ENCODE results near the gene HCRTR2.
"Not testable (repeated sequence)": the region's sequence is repeated elsewhere in the genome, so short reads cannot be mapped to it uniquely, and the experiment has no call there.

DNA sequence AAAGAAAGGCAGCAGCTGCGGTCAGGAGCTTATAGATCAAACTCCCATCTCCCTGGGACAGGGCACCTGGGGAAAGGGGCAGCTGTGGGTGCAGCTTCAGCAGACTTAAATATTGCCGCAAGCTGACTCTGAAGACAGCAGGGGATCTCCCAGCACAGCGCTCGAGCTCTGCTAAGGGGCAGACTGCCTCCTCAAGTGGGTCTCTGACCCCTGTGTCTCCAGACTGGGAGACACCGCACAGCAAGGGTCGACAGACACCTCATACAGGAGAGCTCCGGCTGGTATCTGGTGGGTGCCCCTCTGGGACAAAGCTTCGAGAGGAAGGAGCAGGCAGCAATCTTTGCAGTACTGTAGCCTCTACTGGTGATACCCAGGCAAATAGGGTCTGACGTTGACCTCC lies 15.5 kb upstream of the HCRTR2 start:
- not testable (repeated sequence) for TF ChIP-seq POLR2A (IDR thresholded peaks at IDR 0.05); POLR2AphosphoS5 (IDR thresholded peaks at IDR 0.05); EP300 (IDR thresholded peaks at IDR 0.05; ENCODE audit: low read depth)
- TF ChIP-seq, protein P1, sequence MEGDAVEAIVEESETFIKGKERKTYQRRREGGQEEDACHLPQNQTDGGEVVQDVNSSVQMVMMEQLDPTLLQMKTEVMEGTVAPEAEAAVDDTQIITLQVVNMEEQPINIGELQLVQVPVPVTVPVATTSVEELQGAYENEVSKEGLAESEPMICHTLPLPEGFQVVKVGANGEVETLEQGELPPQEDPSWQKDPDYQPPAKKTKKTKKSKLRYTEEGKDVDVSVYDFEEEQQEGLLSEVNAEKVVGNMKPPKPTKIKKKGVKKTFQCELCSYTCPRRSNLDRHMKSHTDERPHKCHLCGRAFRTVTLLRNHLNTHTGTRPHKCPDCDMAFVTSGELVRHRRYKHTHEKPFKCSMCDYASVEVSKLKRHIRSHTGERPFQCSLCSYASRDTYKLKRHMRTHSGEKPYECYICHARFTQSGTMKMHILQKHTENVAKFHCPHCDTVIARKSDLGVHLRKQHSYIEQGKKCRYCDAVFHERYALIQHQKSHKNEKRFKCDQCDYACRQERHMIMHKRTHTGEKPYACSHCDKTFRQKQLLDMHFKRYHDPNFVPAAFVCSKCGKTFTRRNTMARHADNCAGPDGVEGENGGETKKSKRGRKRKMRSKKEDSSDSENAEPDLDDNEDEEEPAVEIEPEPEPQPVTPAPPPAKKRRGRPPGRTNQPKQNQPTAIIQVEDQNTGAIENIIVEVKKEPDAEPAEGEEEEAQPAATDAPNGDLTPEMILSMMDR (IDR thresholded peaks at IDR 0.05), result not testable (repeated sequence)

Data from transverse colon (tissue), 4 donors.